Measurements from ENCODE around the gene ACOX2. TPM values are rescaled to one million over a fixed set of nuclear protein-coding genes. Genes with fewer than 3 reads are reported as not detected.

Gene ACOX2
- total RNA-seq, 1 experiment from 2014 or later, result 3.5 TPM

DNA sequence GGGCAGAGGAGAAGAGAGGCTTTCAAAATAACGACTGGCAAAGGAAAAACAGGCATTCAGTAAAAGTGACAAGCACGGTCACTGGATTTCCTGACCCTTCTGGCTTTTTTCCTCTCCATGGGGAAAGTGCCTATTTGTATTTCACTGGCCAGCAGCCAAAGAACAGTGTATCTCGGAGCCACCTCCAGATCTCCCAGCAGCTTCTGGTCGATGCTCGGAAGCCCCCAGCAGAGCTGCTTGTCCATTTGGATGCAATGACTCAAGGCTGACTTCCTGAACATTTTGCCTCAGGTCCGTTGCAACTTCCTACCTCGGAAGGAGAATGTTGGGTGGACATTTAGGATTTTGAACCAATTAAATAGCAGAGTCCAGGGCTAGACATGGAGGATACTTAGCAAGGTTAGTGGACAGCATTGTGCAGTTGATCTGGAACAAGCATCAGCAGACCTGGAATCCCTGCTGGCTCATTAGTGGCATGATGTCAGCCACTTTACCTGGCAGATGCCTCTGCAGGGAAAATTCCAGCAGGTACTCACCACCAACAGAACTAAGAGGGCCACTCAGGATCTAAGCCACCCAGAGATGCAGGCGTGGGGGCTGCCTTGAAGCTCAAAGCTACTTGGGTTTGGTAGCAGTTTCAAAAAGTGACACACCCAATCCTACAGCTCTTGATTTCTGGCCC, 39.1 kb upstream of the ACOX2 start:
- Histone ChIP-seq H4K20me1 (ENCODE audit: insufficient read depth) (no peaks in the 10 kb centered on the region), H3K4me1 (replicated peaks; ENCODE audit: insufficient read depth) (no peaks in the 10 kb centered on the region), H3K4me3 (no peak overlapping the region), H3K27me3 (ENCODE audit: insufficient read depth, low read depth) (peaks cover 5% of the 10 kb centered on the region; the same call in 1 of the 2 replicates), H3F3A (ENCODE audit: insufficient read depth, low read depth) (no peaks in the 10 kb centered on the region), H2AFZ (no peak overlapping the region), H3K79me2 (ENCODE audit: low read depth) (no peaks in the 10 kb centered on the region), H3K9me3 (ENCODE audit: insufficient read depth, low read depth) (no peaks in the 10 kb centered on the region), H3K36me3 (ENCODE audit: low read depth) (no peaks in the 10 kb centered on the region), H3K9me2 (ENCODE audit: insufficient read depth) (no peaks in the 10 kb centered on the region), H3K4me2 (no peak overlapping the region), H3K27ac (no peak overlapping the region)
- no peak for DNase-seq
- CTCF ChIA-PET, result interaction anchor here (0.7 kb wide), 1 partner anchor 55 kb away, joined by 3 read pairs; no protein-coding TSS in a partner anchor
- POLR2A ChIA-PET (ENCODE audit: unreplicated experiment), result no interaction called here
- TF ChIP-seq, protein P1, sequence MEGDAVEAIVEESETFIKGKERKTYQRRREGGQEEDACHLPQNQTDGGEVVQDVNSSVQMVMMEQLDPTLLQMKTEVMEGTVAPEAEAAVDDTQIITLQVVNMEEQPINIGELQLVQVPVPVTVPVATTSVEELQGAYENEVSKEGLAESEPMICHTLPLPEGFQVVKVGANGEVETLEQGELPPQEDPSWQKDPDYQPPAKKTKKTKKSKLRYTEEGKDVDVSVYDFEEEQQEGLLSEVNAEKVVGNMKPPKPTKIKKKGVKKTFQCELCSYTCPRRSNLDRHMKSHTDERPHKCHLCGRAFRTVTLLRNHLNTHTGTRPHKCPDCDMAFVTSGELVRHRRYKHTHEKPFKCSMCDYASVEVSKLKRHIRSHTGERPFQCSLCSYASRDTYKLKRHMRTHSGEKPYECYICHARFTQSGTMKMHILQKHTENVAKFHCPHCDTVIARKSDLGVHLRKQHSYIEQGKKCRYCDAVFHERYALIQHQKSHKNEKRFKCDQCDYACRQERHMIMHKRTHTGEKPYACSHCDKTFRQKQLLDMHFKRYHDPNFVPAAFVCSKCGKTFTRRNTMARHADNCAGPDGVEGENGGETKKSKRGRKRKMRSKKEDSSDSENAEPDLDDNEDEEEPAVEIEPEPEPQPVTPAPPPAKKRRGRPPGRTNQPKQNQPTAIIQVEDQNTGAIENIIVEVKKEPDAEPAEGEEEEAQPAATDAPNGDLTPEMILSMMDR (conservative IDR thresholded peaks at IDR 0.05), result no peak
- BruUV-seq (replicated peaks), result no TSS peak
- intact Hi-C loops (cut with micrococcal nuclease; ENCODE audit: unreplicated experiment), result no loop called here

DNA sequence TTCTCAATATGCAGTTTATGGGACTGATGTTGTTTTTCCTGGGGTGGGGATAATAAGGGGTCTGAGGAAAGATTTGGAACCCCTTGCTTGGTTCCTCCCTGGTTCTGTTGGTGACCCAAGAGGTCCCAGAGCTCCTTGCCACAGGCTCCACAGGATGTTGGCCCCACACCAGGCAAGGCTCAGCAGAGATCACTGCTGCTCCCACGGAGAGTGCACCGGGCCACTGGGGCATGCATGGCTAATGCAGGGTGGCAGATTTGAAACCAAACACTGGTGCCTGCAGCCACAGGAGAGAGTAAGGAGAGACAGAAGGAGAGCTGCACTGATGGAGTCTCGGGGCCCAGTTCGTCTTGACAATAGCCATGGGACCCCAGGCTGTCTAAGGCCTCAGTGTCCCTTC, 37.7 kb upstream of the ACOX2 start:
- Histone ChIP-seq H3K4me3 (no peak overlapping the region), H3F3A (ENCODE audit: insufficient read depth, low read depth) (no peaks in the 10 kb centered on the region), H3K36me3 (ENCODE audit: low read depth) (no peaks in the 10 kb centered on the region), H3K27me3 (ENCODE audit: insufficient read depth, low read depth) (peaks cover 5% of the 10 kb centered on the region; the same call in 1 of the 2 replicates), H3K4me2 (no peak overlapping the region), H4K20me1 (ENCODE audit: insufficient read depth) (no peaks in the 10 kb centered on the region), H3K27ac (no peak overlapping the region), H3K9me2 (ENCODE audit: insufficient read depth) (no peaks in the 10 kb centered on the region), H3K79me2 (ENCODE audit: low read depth) (no peaks in the 10 kb centered on the region), H3K4me1 (replicated peaks; ENCODE audit: insufficient read depth) (no peaks in the 10 kb centered on the region), H3K9me3 (ENCODE audit: insufficient read depth, low read depth) (no peaks in the 10 kb centered on the region), H2AFZ (no peak overlapping the region)
- intact Hi-C loops (cut with micrococcal nuclease; ENCODE audit: unreplicated experiment), result no loop called here
- TF ChIP-seq, protein P1 (conservative IDR thresholded peaks at IDR 0.05), result no peak
- TF ChIP-seq EZH2 (IDR thresholded peaks at IDR 0.05; ENCODE audit: low read depth), result no peak
- no peak for DNase-seq
- POLR2A ChIA-PET (ENCODE audit: unreplicated experiment), result no interaction called here
- CTCF ChIA-PET, result no interaction called here
- no TSS peak for BruUV-seq (replicated peaks)

DNA sequence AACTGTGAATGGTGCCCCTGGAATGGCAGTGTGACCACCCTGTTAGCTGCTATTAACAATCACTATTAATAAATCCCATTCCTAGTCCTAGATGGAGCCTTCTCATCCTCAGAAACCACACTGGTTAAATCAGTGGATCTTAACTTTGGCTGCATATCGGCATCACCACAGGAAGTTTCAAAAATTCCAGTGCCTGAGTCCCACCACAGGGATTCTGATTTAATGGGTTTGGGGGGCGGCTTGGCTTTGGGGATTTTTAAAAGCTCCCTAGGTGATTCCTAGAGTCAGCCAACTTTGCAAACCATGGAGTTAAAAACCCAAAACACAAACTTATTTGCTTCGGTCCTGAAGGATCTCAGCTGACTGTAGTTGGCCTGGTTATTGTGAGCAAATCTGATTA, 37.1 kb upstream of the ACOX2 start:
- intact Hi-C loops (cut with micrococcal nuclease; ENCODE audit: unreplicated experiment), result no loop called here
- Histone ChIP-seq H4K20me1 (ENCODE audit: insufficient read depth) (no peaks in the 10 kb centered on the region), H3K79me2 (ENCODE audit: low read depth) (no peaks in the 10 kb centered on the region), H3K9me2 (ENCODE audit: insufficient read depth) (no peaks in the 10 kb centered on the region), H3K4me1 (replicated peaks; ENCODE audit: insufficient read depth) (no peaks in the 10 kb centered on the region), H3K27ac (no peak overlapping the region), H3K4me2 (no peak overlapping the region), H3K4me3 (no peak overlapping the region), H3K27me3 (ENCODE audit: insufficient read depth, low read depth) (peaks cover 5% of the 10 kb centered on the region; the same call in 1 of the 2 replicates), H3K36me3 (ENCODE audit: low read depth) (no peaks in the 10 kb centered on the region), H2AFZ (no peak overlapping the region), H3K9me3 (ENCODE audit: insufficient read depth, low read depth) (no peaks in the 10 kb centered on the region), H3F3A (ENCODE audit: insufficient read depth, low read depth) (no peaks in the 10 kb centered on the region)
- CTCF ChIA-PET, result interaction anchor here (0.6 kb wide), 1 partner anchor 483 kb away, joined by 3 read pairs; no protein-coding TSS in a partner anchor
- DNase-seq, result no peak
- no TSS peak for BruUV-seq (replicated peaks)
- POLR2A ChIA-PET (ENCODE audit: unreplicated experiment), result no interaction called here
- TF ChIP-seq, protein P1 (conservative IDR thresholded peaks at IDR 0.05), result no peak
- TF ChIP-seq EZH2 (IDR thresholded peaks at IDR 0.05; ENCODE audit: low read depth), result no peak
